BJ (cell line): ENCODE results near the gene C2CD4B. TPM values are rescaled to one million over a fixed set of nuclear protein-coding genes. Genes with fewer than 3 reads are reported as not detected.

ENCODE experiments used
- CTCF ChIA-PET: fragments of 350-600 bp; formaldehyde crosslinking; extraction: SDS; loops from one replicate; lab custom pipeline; 2021; ENCODE audit warnings: antibody characterized with exemption, inconsistent platforms; lab: Yijun Ruan, JAX
- POLR2A ChIA-PET: fragments of 300-600 bp; sonication (Branson Sonifier 250); formaldehyde crosslinking; extraction: SDS; loops from one replicate; lab custom pipeline; 2021; ENCODE audit warnings: antibody characterized with exemption; lab: Charles Lee
- DNase-seq: peaks from one replicate; pipeline ENCODE4 v3.0.0-alpha.2; 2011; ENCODE audit warnings: low read depth
- H3K27me3 ChIP-seq: 2 replicates; pipeline ENCODE4 v1.6.0; 2011; ENCODE audit warnings: low read length; ENCODE audit not compliant: control insufficient read depth, insufficient read depth
- H3K36me3 ChIP-seq: 2 replicates; pipeline ENCODE4 v1.5.1; 2011; ENCODE audit warnings: low read length; ENCODE audit not compliant: control insufficient read depth, insufficient read depth
- H3K4me3 ChIP-seq: 2 replicates; pipeline ENCODE4 v1.5.1; 2011; ENCODE audit warnings: low read depth, mild to moderate bottlenecking, control low read depth, low read length
- polyA plus RNA-seq: library from polyadenylated mRNA; depleted of rRNA; stranded (reverse); fragments of >200 nt; gene quantifications from 2 replicates; pipeline ENCODE4 v1.2.3, GENCODE V29; 2011
- TF ChIP-seq, protein P1 (sequence below): IDR thresholded peaks from 2 replicates; pipeline ENCODE4 v1.5.1; 2011; ENCODE audit warnings: low read depth, mild to moderate bottlenecking, control low read depth, inconsistent platforms, low read length, moderate library complexity; ENCODE audit not compliant: insufficient read depth

Gene C2CD4B
- polyA plus RNA-seq, 1 experiment: not detected

GRCh38 chr15:62147149-62147548 is 17.9 kb downstream of the C2CD4B start:
- TF ChIP-seq, protein P1, sequence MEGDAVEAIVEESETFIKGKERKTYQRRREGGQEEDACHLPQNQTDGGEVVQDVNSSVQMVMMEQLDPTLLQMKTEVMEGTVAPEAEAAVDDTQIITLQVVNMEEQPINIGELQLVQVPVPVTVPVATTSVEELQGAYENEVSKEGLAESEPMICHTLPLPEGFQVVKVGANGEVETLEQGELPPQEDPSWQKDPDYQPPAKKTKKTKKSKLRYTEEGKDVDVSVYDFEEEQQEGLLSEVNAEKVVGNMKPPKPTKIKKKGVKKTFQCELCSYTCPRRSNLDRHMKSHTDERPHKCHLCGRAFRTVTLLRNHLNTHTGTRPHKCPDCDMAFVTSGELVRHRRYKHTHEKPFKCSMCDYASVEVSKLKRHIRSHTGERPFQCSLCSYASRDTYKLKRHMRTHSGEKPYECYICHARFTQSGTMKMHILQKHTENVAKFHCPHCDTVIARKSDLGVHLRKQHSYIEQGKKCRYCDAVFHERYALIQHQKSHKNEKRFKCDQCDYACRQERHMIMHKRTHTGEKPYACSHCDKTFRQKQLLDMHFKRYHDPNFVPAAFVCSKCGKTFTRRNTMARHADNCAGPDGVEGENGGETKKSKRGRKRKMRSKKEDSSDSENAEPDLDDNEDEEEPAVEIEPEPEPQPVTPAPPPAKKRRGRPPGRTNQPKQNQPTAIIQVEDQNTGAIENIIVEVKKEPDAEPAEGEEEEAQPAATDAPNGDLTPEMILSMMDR: no peak
- Histone ChIP-seq H3K4me3 (no peak overlapping the region), H3K27me3 (peaks cover 5% of the 10 kb centered on the region; the same call in 1 of the 2 replicates), H3K36me3 (no peaks in the 10 kb centered on the region)
- DNase-seq: no peak
- POLR2A ChIA-PET: no interaction called here
- CTCF ChIA-PET: no interaction called here

DNA sequence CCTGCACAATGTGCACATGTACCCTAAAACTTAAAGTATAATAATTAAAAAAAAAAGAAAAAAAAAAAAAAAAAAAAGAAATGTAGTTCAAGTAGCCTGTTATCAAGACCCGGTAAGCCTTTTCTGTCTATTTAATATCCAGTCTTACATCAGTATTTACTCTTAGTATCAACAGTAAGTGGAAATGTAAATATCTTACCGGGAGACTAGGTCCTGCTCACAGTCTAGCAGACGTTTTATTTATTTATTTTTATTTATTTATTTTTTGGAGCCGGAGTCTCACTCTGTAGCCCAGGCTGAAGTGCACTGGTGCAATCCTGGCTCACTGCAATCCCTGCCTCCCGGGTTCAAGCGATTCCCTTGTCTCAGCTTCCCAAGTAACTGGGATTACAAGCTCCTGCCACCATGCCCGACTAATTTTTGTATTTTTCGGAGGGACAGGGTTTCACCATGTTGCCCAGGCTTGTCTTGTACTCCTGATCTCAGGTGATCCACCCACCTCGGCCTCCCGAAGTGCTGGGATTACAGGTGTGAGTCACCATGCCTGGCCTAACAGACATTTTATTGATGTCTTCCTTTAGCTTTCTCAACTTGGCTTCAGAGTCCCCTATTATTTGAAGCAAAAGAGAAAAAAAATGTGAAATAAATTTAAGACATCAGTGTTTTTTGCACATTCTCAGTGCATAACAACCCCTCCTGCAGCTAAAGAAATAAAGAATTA is 19.9 kb downstream of the C2CD4B start:
- H3K4me3 ChIP-seq: no peak overlapping the region
- TF ChIP-seq, protein P1: no peak
- DNase-seq: no peak
- peaks cover 4% of the 10 kb centered on the region; the same call in 1 of the 2 replicates for H3K27me3 ChIP-seq
- ChIA-PET CTCF (interaction anchor here (0.6 kb wide), 2 partner anchors 191 to 597 kb away, joined by 3 read pairs; no protein-coding TSS in a partner anchor), POLR2A (no interaction called here)
- H3K36me3 ChIP-seq: no peaks in the 10 kb centered on the region

GRCh38 chr15:62142736-62143135 is 22.3 kb downstream of the C2CD4B start:
- Histone ChIP-seq H3K27me3 (peaks cover 2% of the 10 kb centered on the region; the same call in 1 of the 2 replicates), H3K4me3 (no peak overlapping the region), H3K36me3 (no peaks in the 10 kb centered on the region)
- TF ChIP-seq, protein P1: no peak
- DNase-seq: no peak
- POLR2A ChIA-PET: no interaction called here
- CTCF ChIA-PET: interaction anchor here (0.6 to 1.6 kb wide), 4 partner anchors 11 to 226 kb away, joined by 3 to 6 read pairs (median 4); no protein-coding TSS in a partner anchor

DNA sequence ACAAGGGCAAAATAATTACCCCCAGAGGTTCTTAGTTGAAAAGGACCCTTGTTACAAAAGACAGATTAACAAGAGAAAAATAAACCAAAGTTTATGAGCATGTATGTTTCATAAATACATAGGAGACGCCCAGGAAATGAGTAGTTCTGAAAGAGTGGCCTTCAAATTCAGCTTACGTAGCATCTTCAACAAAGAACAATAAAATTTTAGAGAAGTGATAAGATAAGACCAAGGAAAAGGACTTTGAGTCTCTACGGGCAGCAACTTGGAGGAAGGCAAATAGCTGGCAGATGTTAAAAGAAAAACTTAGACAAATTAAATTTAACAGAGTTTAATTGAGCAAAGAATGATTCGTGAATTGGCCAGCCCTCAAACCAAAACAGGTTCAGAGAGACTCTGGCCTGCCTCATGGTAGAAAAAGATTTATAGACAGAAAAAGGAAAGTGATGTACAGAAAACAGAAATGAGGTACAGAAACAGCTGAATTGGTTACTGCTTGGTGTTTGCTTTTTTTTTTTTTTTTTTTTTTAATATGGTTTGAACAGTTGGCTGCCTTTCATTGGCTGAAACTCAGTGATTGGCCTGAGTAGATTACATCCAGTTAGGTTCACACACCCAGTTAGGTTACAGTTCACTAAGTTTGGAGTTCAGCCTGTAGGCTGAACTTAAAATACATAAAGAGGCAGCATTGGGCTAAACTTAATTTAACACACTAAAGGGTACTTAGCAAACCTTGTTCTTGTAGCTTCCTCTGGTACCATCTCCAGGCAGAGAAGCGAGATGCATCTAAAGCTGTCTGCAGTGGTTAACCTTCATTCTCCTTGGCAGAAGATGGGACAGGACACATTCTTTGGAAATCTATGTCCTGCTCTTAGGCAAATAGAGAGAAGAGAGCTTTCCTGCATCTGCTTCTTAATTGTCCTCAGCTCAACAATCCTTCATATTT is 23.2 kb downstream of the C2CD4B start:
- DNase-seq: no peak
- CTCF ChIA-PET: interaction anchor here (0.9 to 1.6 kb wide), 5 partner anchors 10 to 135 kb away, joined by 3 to 6 read pairs (median 3); no protein-coding TSS in a partner anchor
- Histone ChIP-seq H3K36me3 (no peaks in the 10 kb centered on the region), H3K4me3 (no peak overlapping the region), H3K27me3 (0 out of 2 replicates have a peak, but pooled peaks cover 2% of the 10 kb centered on the region)
- POLR2A ChIA-PET: no interaction called here
- TF ChIP-seq, protein P1: no peak
